Measurements from ENCODE around the gene TMC6. TPM values are rescaled to one million over a fixed set of nuclear protein-coding genes. Genes with fewer than 3 reads are reported as not detected.

TMC6 gene
- total and polyA plus RNA-seq, 2 of the 4 experiments (the other 2 are of a cell fraction): 0.19 TPM; not detected in 1

- DNase-seq: no peak
- intact Hi-C loops (cut with micrococcal nuclease): no loop called here
- no peaks in the 10 kb centered on the region for H3K79me1 ChIP-seq (ENCODE audit: low read depth in 1 of 2, low read length in 2 of 2)
Measured at GRCh38 chr17:78138204-78139060, 9.9 kb upstream of the TMC6 start.

More at GRCh38 chr17:78138204-78139060, 9.9 kb upstream of the TMC6 start:
- Histone ChIP-seq H2AFZ (replicated peaks; ENCODE audit: low read length, poor library complexity) (peak overlapping the region; percentile 32), H3K4ac (ENCODE audit: low read depth, low read length) (no peak overlapping the region), H3K4me2 (ENCODE audit: low read depth, low read length) (no peak overlapping the region), H4K91ac (ENCODE audit: insufficient read depth, low read depth, low read length) (no peak overlapping the region), H3K14ac (replicated peaks; ENCODE audit: low read depth, low read length) (no peak overlapping the region), H3K4me1 (ENCODE audit: control insufficient read depth, insufficient read depth, low read length) (no peaks in the 10 kb centered on the region), H4K20me1 (ENCODE audit: insufficient read depth, low read length) (no peaks in the 10 kb centered on the region), H4K5ac (ENCODE audit: low read depth, low read length) (no peak overlapping the region), H2BK120ac (ENCODE audit: low read depth, low read length) (no peak overlapping the region), H3K56ac (ENCODE audit: extremely low read depth, insufficient read depth, low read length) (no peak overlapping the region), H2BK15ac (ENCODE audit: low read depth, low read length) (no peak overlapping the region), H2BK20ac (ENCODE audit: low read depth, low read length) (no peak overlapping the region), H2AK9ac (replicated peaks; ENCODE audit: low read depth, low read length, poor library complexity) (no peak overlapping the region), H3K4me3 (ENCODE audit: insufficient read depth, low read depth, low read length) (no peak overlapping the region), H3K9me3 (ENCODE audit: control insufficient read depth, insufficient read depth, low read length) (no peaks in the 10 kb centered on the region), H2AK5ac (ENCODE audit: low read depth, low read length) (no peak overlapping the region), H4K8ac (ENCODE audit: low read depth in 2 of 2, low read length in 2 of 2) (no peak overlapping the region), H3K18ac (ENCODE audit: low read depth, low read length) (no peak overlapping the region), H2BK5ac (ENCODE audit: low read depth, low read length, poor library complexity, severe bottlenecking) (no peak overlapping the region), H3K9ac (ENCODE audit: low read depth, low read length) (no peak overlapping the region), H3K9me1 (ENCODE audit: insufficient read depth, low read length) (no peaks in the 10 kb centered on the region), H3K27me3 (ENCODE audit: control insufficient read depth, insufficient read depth, low read length) (peaks cover 21% of the 10 kb centered on the region; the same call in 1 of the 2 replicates), H3K27ac (ENCODE audit: insufficient read depth, low read length) (no peak overlapping the region), H3K36me3 (ENCODE audit: control insufficient read depth, insufficient read depth, low read length) (no peaks in the 10 kb centered on the region), H3K23ac (ENCODE audit: low read depth, low read length) (no peak overlapping the region)
- BruUV-seq (replicated peaks): no TSS peak
- CTCF ChIA-PET: interaction anchor here (0.5 kb wide), 1 partner anchor 15 kb away, joined by 3 read pairs; no protein-coding TSS in a partner anchor
- in situ Hi-C loops (cut with MboI; ENCODE audit: low sequenced_read_pairs) (no loop called here), dilution Hi-C loops (cut with HindIII; ENCODE audit: low sequenced_read_pairs, unreplicated experiment) (no loop called here)
- 66% methylated on average over 4 of the region's 17 CpGs; no CpG with 5 or more reads in 1 of the 2 experiments for WGBS, 2 experiments (ENCODE audit: extremely low coverage in 2 of 2, insufficient read length in 1 of 2)
- POLR2A ChIA-PET (ENCODE audit: unreplicated experiment): no interaction called here
- ATAC-seq (ENCODE audit: low read depth): no peak
- no peak for TF ChIP-seq CEBPB (IDR thresholded peaks at IDR 0.05; ENCODE audit: low read depth, low read length)
- no peak for TF ChIP-seq MAZ (IDR thresholded peaks at IDR 0.05; ENCODE audit: borderline replicate concordance, low read depth, low read length)
- TF ChIP-seq, protein P1, sequence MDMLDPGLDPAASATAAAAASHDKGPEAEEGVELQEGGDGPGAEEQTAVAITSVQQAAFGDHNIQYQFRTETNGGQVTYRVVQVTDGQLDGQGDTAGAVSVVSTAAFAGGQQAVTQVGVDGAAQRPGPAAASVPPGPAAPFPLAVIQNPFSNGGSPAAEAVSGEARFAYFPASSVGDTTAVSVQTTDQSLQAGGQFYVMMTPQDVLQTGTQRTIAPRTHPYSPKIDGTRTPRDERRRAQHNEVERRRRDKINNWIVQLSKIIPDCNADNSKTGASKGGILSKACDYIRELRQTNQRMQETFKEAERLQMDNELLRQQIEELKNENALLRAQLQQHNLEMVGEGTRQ (IDR thresholded peaks at IDR 0.05; ENCODE audit: low read depth, low read length): no peak
- no peak for TF ChIP-seq POLR2A (IDR thresholded peaks at IDR 0.05; ENCODE audit: low read depth, low read length)
- no peak for TF ChIP-seq MAFK (IDR thresholded peaks at IDR 0.05; ENCODE audit: low read depth, low read length)
- TF ChIP-seq, protein P2, sequence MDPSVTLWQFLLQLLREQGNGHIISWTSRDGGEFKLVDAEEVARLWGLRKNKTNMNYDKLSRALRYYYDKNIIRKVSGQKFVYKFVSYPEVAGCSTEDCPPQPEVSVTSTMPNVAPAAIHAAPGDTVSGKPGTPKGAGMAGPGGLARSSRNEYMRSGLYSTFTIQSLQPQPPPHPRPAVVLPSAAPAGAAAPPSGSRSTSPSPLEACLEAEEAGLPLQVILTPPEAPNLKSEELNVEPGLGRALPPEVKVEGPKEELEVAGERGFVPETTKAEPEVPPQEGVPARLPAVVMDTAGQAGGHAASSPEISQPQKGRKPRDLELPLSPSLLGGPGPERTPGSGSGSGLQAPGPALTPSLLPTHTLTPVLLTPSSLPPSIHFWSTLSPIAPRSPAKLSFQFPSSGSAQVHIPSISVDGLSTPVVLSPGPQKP (IDR thresholded peaks at IDR 0.05; ENCODE audit: borderline replicate concordance, low read depth, low read length): no peak

All from IMR-90 (cell line).